CD4-positive, alpha-beta T cell treated with Interleukin-15 for 1 hour (primary cell): ENCODE results near the gene DDX60.

ENCODE experiments used
- DNase-seq: peaks from one replicate; pipeline ENCODE4 v3.0.0-alpha.2; 2020

The DDX60 gene

GRCh38 chr4:168203233-168203911, 115.2 kb downstream of the DDX60 start:
- no peak for DNase-seq

DNA sequence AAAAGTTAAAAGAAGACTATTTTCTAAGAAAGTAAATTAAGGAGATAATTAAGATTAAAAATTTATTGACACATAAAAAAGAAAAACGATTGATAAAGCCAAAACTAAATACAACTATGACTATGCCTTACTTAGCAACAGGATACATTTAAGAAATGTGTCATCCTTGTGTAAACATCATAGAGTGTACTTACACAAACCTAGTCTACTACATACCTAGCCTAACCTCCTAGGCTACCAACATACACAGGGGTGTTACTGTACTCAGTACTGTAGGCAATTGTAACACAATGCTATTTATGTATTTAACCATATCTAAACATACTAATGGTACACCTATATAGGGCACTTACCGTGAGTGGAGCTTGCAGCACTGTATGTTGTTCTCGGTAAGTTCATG, 117.9 kb downstream of the DDX60 start:
- DNase-seq = no peak

DNA sequence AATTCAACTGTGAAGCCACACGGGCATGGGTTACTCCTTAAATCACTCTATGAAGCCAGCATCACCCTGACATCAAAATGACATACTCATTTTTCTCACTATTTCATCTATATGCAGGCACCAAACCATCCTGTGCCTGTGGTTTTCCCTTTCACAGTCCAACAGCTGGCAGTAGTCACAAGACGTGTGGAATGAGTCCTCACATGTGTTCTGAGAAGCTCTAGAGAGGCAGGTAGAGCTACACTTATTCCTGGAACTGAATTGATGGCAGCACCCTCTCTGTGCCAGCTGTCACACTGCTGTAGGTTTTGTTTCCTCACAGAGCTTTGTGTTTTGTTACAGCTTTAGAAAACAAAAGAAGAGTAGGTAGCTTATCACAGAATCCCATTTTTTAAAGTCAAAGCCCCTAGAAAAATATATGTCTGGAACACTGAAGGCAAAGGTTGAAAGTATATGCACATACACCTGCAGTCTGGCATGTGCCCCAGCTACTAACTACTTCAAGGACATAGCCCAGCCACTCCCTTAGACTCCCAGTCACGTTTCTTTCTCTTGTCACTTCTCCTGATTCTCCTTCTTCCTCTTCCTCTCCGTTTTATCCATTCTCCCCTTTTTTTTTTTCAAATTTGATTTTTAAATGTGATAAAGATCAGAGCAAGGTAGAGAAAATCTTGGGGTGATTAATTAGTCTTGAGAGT, 119.1 kb downstream of the DDX60 start:
- no peak for DNase-seq

DNA sequence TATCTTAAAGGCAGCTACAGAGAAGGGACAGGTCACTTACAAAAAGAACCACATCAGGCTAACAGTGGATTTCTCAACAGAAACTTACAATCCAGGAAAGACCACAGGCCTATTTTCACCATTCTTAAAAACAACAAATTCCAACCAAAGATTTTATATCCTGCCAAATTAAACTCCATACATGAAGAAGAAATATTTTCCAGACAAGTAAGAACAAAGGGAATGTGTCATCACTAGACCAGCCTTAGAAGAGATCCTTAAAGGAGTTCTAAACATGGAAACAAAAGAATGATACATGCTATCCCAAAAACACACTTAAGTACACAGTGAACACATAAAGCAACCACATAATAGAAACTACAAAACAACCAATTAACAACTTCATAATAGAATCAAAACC, 120.6 kb downstream of the DDX60 start:
- DNase-seq = no peak

- no peak for DNase-seq
Measured at GRCh38 chr4:168188754-168189153, 129.8 kb downstream of the DDX60 start.

- DNase-seq = no peak
Measured at GRCh38 chr4:168183717-168184571, 134.6 kb downstream of the DDX60 start.

- no peak for DNase-seq
Measured at GRCh38 chr4:168177546-168178149, 140.9 kb downstream of the DDX60 start.

DNA sequence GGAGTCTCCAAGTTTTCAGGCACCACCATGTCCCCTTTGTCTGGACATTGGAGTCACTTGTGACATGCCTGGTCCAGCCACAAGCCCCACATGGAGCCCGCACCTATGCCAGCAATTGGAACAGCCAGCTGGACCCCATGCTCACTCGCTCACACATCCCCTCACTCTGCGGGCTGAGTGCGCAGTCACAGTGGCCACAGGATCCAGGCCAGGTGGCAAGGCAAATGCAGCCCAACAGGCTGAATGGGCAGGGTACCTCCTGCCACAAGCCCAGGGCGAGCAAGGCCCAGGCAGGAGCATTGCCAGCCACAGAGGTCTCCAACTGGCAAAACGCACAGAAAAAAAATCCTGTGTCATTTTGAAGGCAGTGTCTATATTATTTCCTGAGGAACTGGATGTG, 144.2 kb downstream of the DDX60 start:
- no peak for DNase-seq

DNA sequence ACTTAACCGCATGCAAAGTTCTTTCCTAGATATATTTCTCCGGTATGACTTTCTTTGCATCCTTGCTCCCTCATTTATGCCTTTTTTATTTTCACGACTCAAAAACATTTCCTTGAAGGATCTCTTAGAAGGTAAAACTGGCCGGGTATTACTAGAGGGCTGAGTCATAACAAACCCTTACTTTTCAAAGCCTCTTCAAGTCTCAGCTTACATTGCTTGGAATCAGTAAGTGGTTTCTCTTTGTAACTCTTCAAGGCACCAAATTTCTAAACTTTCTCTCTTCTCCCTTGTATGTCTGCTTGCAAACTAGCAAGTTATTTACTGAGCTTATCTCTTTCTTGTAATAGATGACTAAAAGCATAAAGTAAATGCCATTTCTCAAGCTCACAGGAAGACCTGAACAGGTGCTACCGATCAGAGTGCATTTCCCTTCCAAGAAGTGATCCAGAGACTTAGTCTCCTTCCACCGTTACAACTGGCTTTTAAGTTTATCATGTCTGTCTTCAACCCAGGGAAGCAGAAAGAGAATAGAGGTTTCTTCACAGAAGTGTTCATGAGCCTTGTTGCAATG, 150.8 kb downstream of the DDX60 start:
- no peak for DNase-seq
